IMR-90 (cell line): ENCODE data around the gene ZFP36L2. TPM values are rescaled to one million over a fixed set of nuclear protein-coding genes. Genes with fewer than 3 reads are reported as not detected.

Source experiments
- ATAC-seq: fragments of 200-7000 bp; cut with Tn5 transposase; 2 replicates; pipeline ENCODE4 v1.9.1; 2020; ENCODE audit warnings: low read depth, mild to moderate bottlenecking, moderate library complexity
- BruUV-seq: library from RNA; stranded (reverse); fragments of 400-500 nt; replicated peaks from 2 replicates; lab custom pipeline; 2021; lab: Mats Ljungman, UMichigan
- CTCF ChIA-PET: fragments of 300-600 bp; formaldehyde crosslinking; extraction: SDS; loops from one replicate; lab custom pipeline; 2021; ENCODE audit warnings: antibody characterized with exemption; lab: Yijun Ruan, JAX
- POLR2A ChIA-PET: fragments of 300-600 bp; sonication (Branson Sonifier 250); formaldehyde crosslinking; loops from one replicate; lab custom pipeline; 2022; ENCODE audit warnings: antibody characterized with exemption; ENCODE audit not compliant: unreplicated experiment; lab: Charles Lee
- DNase-seq: peaks from one replicate; pipeline ENCODE4 v3.0.0; 2013
- H2AFZ ChIP-seq: replicated peaks from 2 replicates; pipeline ENCODE3; 2013; ENCODE audit warnings: low read length, mild to moderate bottlenecking; ENCODE audit not compliant: poor library complexity
- H2AK5ac ChIP-seq: 2 replicates; pipeline ENCODE4 v1.6.1; 2013; ENCODE audit warnings: low read depth, low read length, inconsistent platforms
- H2AK9ac ChIP-seq: replicated peaks from 2 replicates; pipeline ENCODE3; 2013; ENCODE audit warnings: mild to moderate bottlenecking, low read depth, low read length, moderate library complexity; ENCODE audit not compliant: poor library complexity
- H2BK120ac ChIP-seq: 2 replicates; pipeline ENCODE4 v1.6.1; 2013; ENCODE audit warnings: low read depth, low read length, inconsistent platforms
- H2BK15ac ChIP-seq: 3 replicates; pipeline ENCODE4 v1.6.1; 2013; ENCODE audit warnings: low read depth, low read length, inconsistent platforms
- H2BK20ac ChIP-seq: 2 replicates; pipeline ENCODE4 v1.6.1; 2013; ENCODE audit warnings: low read depth, mild to moderate bottlenecking, inconsistent platforms, low read length, moderate library complexity
- H2BK5ac ChIP-seq: 2 replicates; pipeline ENCODE4 v1.6.1; 2013; ENCODE audit warnings: mild to moderate bottlenecking, low read depth, low read length, inconsistent platforms; ENCODE audit not compliant: poor library complexity, severe bottlenecking
- H3K14ac ChIP-seq: replicated peaks from 2 replicates; pipeline ENCODE4 v1.6.1; 2013; ENCODE audit warnings: low read depth, low read length, inconsistent platforms
- H3K18ac ChIP-seq: 2 replicates; pipeline ENCODE4 v1.6.1; 2013; ENCODE audit warnings: low read depth, low read length, control low read depth
- H3K23ac ChIP-seq: 2 replicates; pipeline ENCODE4 v1.6.1; 2013; ENCODE audit warnings: low read depth, low read length, inconsistent platforms
- H3K27ac ChIP-seq: 2 replicates; pipeline ENCODE4 v1.5.1; 2013; ENCODE audit warnings: mild to moderate bottlenecking, control low read depth, low read length; ENCODE audit not compliant: insufficient read depth
- H3K27me3 ChIP-seq: 2 replicates; pipeline ENCODE4 v1.6.1; 2013; ENCODE audit warnings: low read length; ENCODE audit not compliant: control insufficient read depth, insufficient read depth
- H3K36me3 ChIP-seq: 2 replicates; pipeline ENCODE4 v1.6.1; 2013; ENCODE audit warnings: low read length, mixed read lengths; ENCODE audit not compliant: control insufficient read depth, insufficient read depth
- H3K4ac ChIP-seq: 2 replicates; pipeline ENCODE4 v1.6.1; 2013; ENCODE audit warnings: low read depth, low read length, inconsistent platforms
- H3K4me1 ChIP-seq: 2 replicates; pipeline ENCODE4 v1.6.1; 2013; ENCODE audit warnings: low read length, mixed read lengths; ENCODE audit not compliant: control insufficient read depth, insufficient read depth
- H3K4me2 ChIP-seq: 2 replicates; pipeline ENCODE4 v1.6.1; 2013; ENCODE audit warnings: low read depth, mild to moderate bottlenecking, control low read depth, low read length, moderate library complexity
- H3K4me3 ChIP-seq: 2 replicates; pipeline ENCODE4 v1.5.1; 2013; ENCODE audit warnings: low read depth, mild to moderate bottlenecking, control low read depth, low read length, moderate library complexity; ENCODE audit not compliant: insufficient read depth
- H3K56ac ChIP-seq: 2 replicates; pipeline ENCODE4 v1.6.1; 2013; ENCODE audit warnings: low read length, inconsistent platforms; ENCODE audit not compliant: insufficient read depth; ENCODE audit errors: extremely low read depth
- H3K79me1 ChIP-seq, 2 experiments: 2 replicates each; pipeline ENCODE4 v1.6.1; 2013; ENCODE audit warnings: low read length in 2 of 2, inconsistent platforms in 1 of 2, low read depth in 1 of 2
- H3K9ac ChIP-seq: 2 replicates; pipeline ENCODE4 v1.6.1; 2013; ENCODE audit warnings: low read depth, low read length, control low read depth
- H3K9me1 ChIP-seq: 2 replicates; pipeline ENCODE4 v1.6.1; 2013; ENCODE audit warnings: low read length, inconsistent platforms; ENCODE audit not compliant: insufficient read depth
- H3K9me3 ChIP-seq: 2 replicates; pipeline ENCODE4 v1.6.1; 2013; ENCODE audit warnings: low read length; ENCODE audit not compliant: control insufficient read depth, insufficient read depth
- H4K20me1 ChIP-seq: 2 replicates; pipeline ENCODE4 v1.6.1; 2013; ENCODE audit warnings: low read length, inconsistent platforms; ENCODE audit not compliant: insufficient read depth
- H4K5ac ChIP-seq: 2 replicates; pipeline ENCODE4 v1.6.1; 2013; ENCODE audit warnings: mild to moderate bottlenecking, low read depth, low read length, control low read depth
- H4K8ac ChIP-seq, 2 experiments: 2 replicates each; pipeline ENCODE4 v1.6.1; 2013; ENCODE audit warnings: low read depth in 2 of 2, low read length in 2 of 2, control low read depth in 1 of 2, inconsistent platforms in 1 of 2
- H4K91ac ChIP-seq: 2 replicates; pipeline ENCODE4 v1.6.1; 2013; ENCODE audit warnings: low read depth, low read length, inconsistent platforms; ENCODE audit not compliant: insufficient read depth
- CEBPB ChIP-seq: IDR thresholded peaks from 2 replicates; pipeline ENCODE4 v1.6.1; 2012; ENCODE audit warnings: low read depth, low read length, improper control_type of control experiment
- CHD1 ChIP-seq: IDR thresholded peaks from 2 replicates; pipeline ENCODE4 v1.6.1; 2012; ENCODE audit warnings: low read depth, low read length, improper control_type of control experiment
- CTCF ChIP-seq: conservative IDR thresholded peaks from 2 replicates; pipeline ENCODE4 v1.5.1; 2012; ENCODE audit warnings: mild to moderate bottlenecking, low read depth, low read length, improper control_type of control experiment
- MAFK ChIP-seq: IDR thresholded peaks from 2 replicates; pipeline ENCODE4 v1.6.1; 2012; ENCODE audit warnings: low read depth, low read length, improper control_type of control experiment
- MAZ ChIP-seq: IDR thresholded peaks from 2 replicates; pipeline ENCODE4 v1.6.1; 2012; ENCODE audit warnings: low read depth, mild to moderate bottlenecking, low read length, improper control_type of control experiment, moderate library complexity, borderline replicate concordance
- NFE2L2 ChIP-seq: fragments of 150-350 bp; IDR thresholded peaks from 2 replicates; pipeline ENCODE4 v1.6.1; 2016; ENCODE audit warnings: low read depth, mild to moderate bottlenecking, low read length
- POLR2A ChIP-seq: IDR thresholded peaks from 2 replicates; pipeline ENCODE4 v1.6.1; 2012; ENCODE audit warnings: mild to moderate bottlenecking, low read depth, low read length
- RAD21 ChIP-seq: IDR thresholded peaks from 2 replicates; pipeline ENCODE4 v1.6.1; 2012; ENCODE audit warnings: low read length, improper control_type of control experiment
- RCOR1 ChIP-seq: IDR thresholded peaks from 2 replicates; pipeline ENCODE4 v1.6.1; 2012; ENCODE audit warnings: mild to moderate bottlenecking, low read length, improper control_type of control experiment; ENCODE audit not compliant: insufficient replicate concordance
- SMC3 ChIP-seq: fragments of 150-350 bp; IDR thresholded peaks from 2 replicates; pipeline ENCODE4 v1.6.1; 2016; ENCODE audit warnings: low read depth, mild to moderate bottlenecking, antibody characterized with exemption, low read length, moderate library complexity
- USF2 ChIP-seq: fragments of 150-350 bp; IDR thresholded peaks from 2 replicates; pipeline ENCODE4 v1.6.1; 2017; ENCODE audit warnings: mild to moderate bottlenecking, antibody characterized with exemption, low read length, low read depth
- WGBS, 2 experiments: methylation state at CpG; one replicate each; pipeline versions ENCODE4 v1.1.5 to v1.1.7; 2013; ENCODE audit warnings: missing lambda C conversion rate in 2 of 2; ENCODE audit not compliant: insufficient read length in 1 of 2; ENCODE audit errors: extremely low coverage in 2 of 2; 5-methylcytosine and 5-hydroxymethylcytosine counted together
- dilution Hi-C: fragments of 300-500 bp; cut with HindIII; formaldehyde crosslinking; loops from one replicate; pipeline ENCODE4 v1.14.3; 2018; ENCODE audit warnings: low sequenced_read_pairs; ENCODE audit not compliant: unreplicated experiment
- in situ Hi-C: fragments of 300-500 bp; cut with MboI; formaldehyde crosslinking; loops from 3 replicates; pipeline ENCODE4 v1.14.3; 2019; ENCODE audit warnings: low sequenced_read_pairs, inconsistent platforms, mixed read lengths
- intact Hi-C: fragments of 100-400 bp; cut with micrococcal nuclease; formaldehyde crosslinking; loops from 2 replicates; pipeline ENCODE4 v1.10.0; 2022
- polyA plus RNA-seq, 3 experiments: library from polyadenylated mRNA; depleted of rRNA; stranded (reverse); fragments of >200 nt; gene quantifications; 2 replicates each; pipeline ENCODE4 v1.2.3, GENCODE V29; 2012; ENCODE audit warnings: low replicate concordance in 1 of 3
- total RNA-seq: library from RNA; depleted of rRNA; stranded (reverse); fragments of >200 nt; gene quantifications from 2 replicates; pipeline ENCODE4 v1.2.3, GENCODE V29; 2012

Gene ZFP36L2
- total and polyA plus RNA-seq, 2 of the 4 experiments (the other 2 are of a cell fraction): 1.8 to 20.1 TPM

- Histone ChIP-seq H2BK120ac (peak overlapping the region; percentile 94), H3K14ac (peak overlapping the region; percentile 94), H2AK5ac (peak overlapping the region; percentile 63), H3K79me1 (peaks cover 7 to 20% of the 10 kb centered on the region in 2 experiments), H4K5ac (peak overlapping the region; percentile 77), H3K9me1 (peaks cover 15% of the 10 kb centered on the region), H3K27me3 (no peaks in the 10 kb centered on the region), H4K91ac (peak overlapping the region; percentile 97), H3K9me3 (no peaks in the 10 kb centered on the region), H3K9ac (peak overlapping the region; percentile 82), H2AK9ac (peak overlapping the region; percentile 92), H3K4me1 (peaks cover 22% of the 10 kb centered on the region), H3K27ac (peak overlapping the region; percentile 98), H2BK15ac (peak overlapping the region; percentile 87; the same call in 2 of the 3 replicates), H4K20me1 (peaks cover 32% of the 10 kb centered on the region), H3K36me3 (peaks cover 24% of the 10 kb centered on the region), H4K8ac (peak overlapping the region; percentile 85 to 95), H3K4ac (peak overlapping the region; percentile 99), H3K23ac (peak overlapping the region; percentile 97), H3K56ac (peak overlapping the region; percentile 98), H3K4me3 (no peak overlapping the region), H2AFZ (peak overlapping the region; percentile 79), H2BK5ac (peak overlapping the region; percentile 98), H3K4me2 (peak overlapping the region; percentile 75), H2BK20ac (peak overlapping the region; percentile 47), H3K18ac (peak overlapping the region; percentile 76)
- in situ Hi-C loops: loop anchor here (10.0 kb wide), 2 partner anchors 146 to 246 kb away; no protein-coding TSS in a partner anchor
- DNase-seq (no peak), ATAC-seq (no peak)
- intact Hi-C loops: loop anchor here (2.0 to 5.0 kb wide), 3 partner anchors 62 to 133 kb away; no protein-coding TSS in a partner anchor
- TF ChIP-seq RAD21: no peak
- no peak for TF ChIP-seq CTCF
- no peak for TF ChIP-seq CEBPB
- no peak for TF ChIP-seq MAFK
- no peak for TF ChIP-seq CHD1
- TF ChIP-seq NFE2L2: no peak
- TF ChIP-seq SMC3: no peak
- TF ChIP-seq POLR2A: no peak
- no peak for TF ChIP-seq USF2
- no peak for TF ChIP-seq RCOR1
- no peak for TF ChIP-seq MAZ
- POLR2A ChIA-PET: interaction anchor here (0.6 to 1.3 kb wide), 4 partner anchors 157 to 257 kb away, joined by 3 to 6 read pairs (median 3); no protein-coding TSS in a partner anchor
- CTCF ChIA-PET: interaction anchor here (0.5 to 0.6 kb wide), 2 partner anchors 132 to 320 kb away, joined by 3 read pairs; no protein-coding TSS in a partner anchor
- dilution Hi-C loops: no loop called here
- no TSS peak for BruUV-seq
- WGBS, 2 experiments: no CpG with 5 or more reads among the region's 5 CpGs
Observed at GRCh38 chr2:43220760-43221123, 5.7 kb downstream of the ZFP36L2 start.
